ENCODE results near the gene SPACA9.

The SPACA9 gene

GRCh38 chr9:132878695-132879456, at the start of gene SPACA9:
Gene SPACA9, plus strand, starts transcription at chr9:132878898. Its CDS starts 5,050 bp downstream, at chr9:132883948.
- peak; percentile 80 for DNase-seq

GRCh38 chr9:132832171-132832881, 46.4 kb upstream of the SPACA9 start:
- DNase-seq, result no peak

- DNase-seq, result no peak
Observed at GRCh38 chr9:132833550-132834121, 45.1 kb upstream of the SPACA9 start.

- no peak for DNase-seq
Observed at GRCh38 chr9:132834343-132834742, 44.4 kb upstream of the SPACA9 start.

GRCh38 chr9:132837501-132838286, 41.0 kb upstream of the SPACA9 start:
- DNase-seq, result no peak

- no peak for DNase-seq
Observed at GRCh38 chr9:132838291-132838690, 40.4 kb upstream of the SPACA9 start.

- DNase-seq, result no peak
Observed at GRCh38 chr9:132840980-132841379, 37.7 kb upstream of the SPACA9 start.

GRCh38 chr9:132842124-132843044, 36.3 kb upstream of the SPACA9 start:
- no peak for DNase-seq

GRCh38 chr9:132846109-132846917, 32.4 kb upstream of the SPACA9 start:
- DNase-seq, result no peak

- DNase-seq, result no peak
Observed at GRCh38 chr9:132846918-132847515, 31.7 kb upstream of the SPACA9 start.

- DNase-seq, result peak; percentile 61
Observed at GRCh38 chr9:132849185-132849706, 29.5 kb upstream of the SPACA9 start.

- no peak for DNase-seq
Observed at GRCh38 chr9:132853482-132853881, 25.2 kb upstream of the SPACA9 start.

- DNase-seq, result no peak
Observed at GRCh38 chr9:132854832-132855231, 23.9 kb upstream of the SPACA9 start.

- no peak for DNase-seq
Observed at GRCh38 chr9:132855904-132856303, 22.8 kb upstream of the SPACA9 start.

GRCh38 chr9:132857031-132857430, 21.7 kb upstream of the SPACA9 start:
- no peak for DNase-seq

GRCh38 chr9:132857616-132858342, 20.9 kb upstream of the SPACA9 start:
- DNase-seq, result no peak

- no peak for DNase-seq
Observed at GRCh38 chr9:132858751-132859150, 19.9 kb upstream of the SPACA9 start.

- no peak for DNase-seq
Observed at GRCh38 chr9:132861666-132862065, 17.0 kb upstream of the SPACA9 start.

- DNase-seq, result no peak
Observed at GRCh38 chr9:132862533-132862932, 16.2 kb upstream of the SPACA9 start.

- DNase-seq, result no peak
Observed at GRCh38 chr9:132863096-132863495, 15.6 kb upstream of the SPACA9 start.

Data from DMS53 (cell line).